Right cardiac atrium (tissue), 5 donors: Measurements from ENCODE around the gene HPN. TPM values are rescaled to one million over a fixed set of nuclear protein-coding genes. Genes with fewer than 3 reads are reported as not detected.

Experiments
- ATAC-seq, 2 donors: fragments of 200-7000 bp; cut with Tn5 transposase; one replicate each; pipeline versions ENCODE4 v1.8.0 to v1.9.1; 2020; ENCODE audit warnings: moderate library complexity in 2 of 2, mild to moderate bottlenecking in 1 of 2
- DNase-seq, 3 donors: peaks; one replicate each; pipeline ENCODE4 v3.0.0-alpha.2; 2020
- H3K27ac ChIP-seq: one replicate; pipeline ENCODE4 v1.5.1; 2013; ENCODE audit warnings: mild to moderate bottlenecking, low read length, control low read depth, moderate library complexity
- H3K27me3 ChIP-seq: one replicate; pipeline ENCODE4 v1.6.1; 2013; ENCODE audit not compliant: control insufficient read depth, insufficient read depth
- H3K4me1 ChIP-seq: one replicate; pipeline ENCODE4 v1.6.1; 2013; ENCODE audit warnings: low read length; ENCODE audit not compliant: control insufficient read depth, insufficient read depth
- H3K4me3 ChIP-seq: one replicate; pipeline ENCODE4 v1.5.1; 2013; ENCODE audit warnings: low read length, control low read depth
- H3K9me3 ChIP-seq: one replicate; pipeline ENCODE4 v1.6.1; 2013; ENCODE audit warnings: low read length; ENCODE audit not compliant: control insufficient read depth
- WGBS: extraction: QIAGEN DNeasy Blood & Tissue Kit; methylation state at CpG from one replicate; pipeline ENCODE4 v1.1.7; 2013; 5-methylcytosine and 5-hydroxymethylcytosine counted together
- intact Hi-C, 4 donors: fragments of 100-400 bp; cut with DNase I; formaldehyde crosslinking; loops; one replicate each; pipeline versions ENCODE4 v1.11.0 to v1.14.0; 2022 to 2023
- polyA plus RNA-seq: library from polyadenylated mRNA; stranded (reverse); fragments of 200-250 nt; gene quantifications from one replicate; pipeline ENCODE4 v1.2.3, GENCODE V29; 2013
- total RNA-seq, 4 donors: library from RNA; stranded (reverse); fragmentation: NEBNext Ultra II Directional; extraction: Animal tissue kit (Norgen Biotek cat#: 25700); gene quantifications; one replicate each; pipeline ENCODE4 v1.2.1, GENCODE V29; 2021
- donor health status: healthy with polysubstance abuse.
- donor health status: DM: no; HTN: yes; CAD: no.
- donor health status: DM: no; HTN: no; CAD: no.
- donor health status: DM: no; HTN: yes; CAD: no; lungs with severe emphysema.
- donor health status: DM: yes; HTN: yes; CAD: no.

HPN gene
- total and polyA plus RNA-seq, 5 donors, result 1.5 to 7.0 (median 4.5) TPM

DNA sequence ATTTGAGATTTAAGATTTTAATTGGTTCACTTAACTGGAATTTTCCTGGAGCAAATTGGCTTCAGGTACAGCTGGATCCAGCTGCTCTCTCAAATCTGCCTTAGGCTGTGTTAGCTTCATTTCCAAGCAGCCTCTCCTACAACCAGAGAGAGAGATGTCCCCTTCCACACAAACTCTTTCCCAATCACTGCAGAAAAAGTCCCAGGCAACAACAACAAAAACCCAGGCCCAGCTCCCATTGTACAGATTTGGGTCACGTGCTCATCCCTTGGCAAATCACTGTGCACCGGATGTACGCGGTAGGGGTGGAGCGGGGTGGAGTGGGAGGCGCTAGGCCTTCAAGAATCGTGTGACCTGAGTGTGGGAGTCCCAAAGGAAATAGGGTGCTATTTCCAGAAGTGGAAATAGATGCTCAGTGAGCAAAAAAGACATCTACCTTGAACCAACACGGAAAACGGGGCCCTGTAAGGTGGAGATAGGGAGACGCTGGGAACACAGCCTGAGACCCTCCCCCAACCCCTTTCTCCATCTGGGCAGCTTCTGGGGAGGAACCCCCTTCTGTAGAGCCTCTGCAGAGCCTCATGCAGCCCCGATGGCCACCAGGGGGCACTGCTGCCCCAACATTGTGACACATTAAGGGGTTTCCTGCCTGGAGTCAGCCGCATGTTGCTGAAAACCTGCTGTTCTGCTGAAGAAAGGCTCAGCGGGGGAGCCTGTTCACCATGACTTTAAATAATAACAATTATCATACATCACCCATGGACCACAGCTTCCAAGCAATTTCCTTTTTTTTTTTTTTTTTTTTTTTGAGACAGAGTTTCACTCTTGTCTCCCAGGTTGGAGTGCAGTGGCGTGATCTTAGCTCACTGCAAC, 25.4 kb downstream of the HPN start:
- ATAC-seq (peak; percentile 84 to 90), DNase-seq (peak; percentile 89 to 97 (median 95))
- Histone ChIP-seq H3K4me3 (no peak overlapping the region), H3K9me3 (no peaks in the 10 kb centered on the region), H3K4me1 (no peaks in the 10 kb centered on the region), H3K27ac (no peak overlapping the region), H3K27me3 (no peaks in the 10 kb centered on the region)
- WGBS, result 22% methylated on average over 14 of the region's 14 CpGs
- intact Hi-C loops, result loop anchor here in 2 of 4 donors (10.0 kb wide), 1 partner anchor 68 kb away; the partner anchor contains the start of genes FXYD1 (in 2 of the 2) and LGI4 (in 2 of the 2)

DNA sequence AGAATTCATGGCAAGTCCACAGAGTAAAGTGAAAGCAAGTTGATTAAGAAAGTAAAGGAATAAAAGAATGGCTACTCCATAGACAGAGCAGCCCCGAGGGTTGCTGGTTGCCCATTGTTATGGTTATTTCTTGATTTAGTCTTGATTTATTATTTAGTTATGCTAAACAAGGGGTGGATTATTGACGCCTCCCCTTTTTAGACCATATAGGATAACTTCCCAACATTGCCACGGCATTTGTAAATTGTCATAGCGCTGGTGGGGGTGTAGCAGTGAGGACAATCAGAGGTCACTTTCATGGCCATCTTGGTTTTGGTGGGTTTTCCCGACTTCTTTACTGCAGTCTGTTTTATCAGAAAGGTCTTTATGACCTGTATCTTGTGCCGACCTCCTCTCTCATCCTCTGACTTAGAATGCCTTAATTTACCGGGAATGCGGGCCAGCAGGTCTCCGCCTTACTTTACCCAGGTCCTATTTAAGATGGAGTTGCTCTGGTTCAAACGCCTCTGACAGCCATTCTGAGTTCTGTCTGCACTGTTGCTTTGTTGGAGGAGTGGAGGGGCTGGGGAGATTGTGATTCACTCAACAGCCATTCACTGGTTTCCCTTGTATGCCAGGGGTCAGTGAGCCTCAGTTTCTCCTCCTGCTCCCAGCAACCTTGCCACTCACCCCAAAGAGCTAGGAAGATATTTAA, 27.6 kb downstream of the HPN start:
- Histone ChIP-seq H3K4me1 (no peaks in the 10 kb centered on the region), H3K9me3 (no peaks in the 10 kb centered on the region), H3K27me3 (no peaks in the 10 kb centered on the region), H3K27ac (no peak overlapping the region), H3K4me3 (no peak overlapping the region)
- intact Hi-C loops, result loop anchor here in 2 of 4 donors (10.0 kb wide), 1 partner anchor 66 kb away; the partner anchor contains the start of genes FXYD1 (in 2 of the 2) and LGI4 (in 2 of the 2)
- 78% methylated on average over 10 of the region's 10 CpGs for WGBS
- DNase-seq, result no peak
- no peak for ATAC-seq

DNA sequence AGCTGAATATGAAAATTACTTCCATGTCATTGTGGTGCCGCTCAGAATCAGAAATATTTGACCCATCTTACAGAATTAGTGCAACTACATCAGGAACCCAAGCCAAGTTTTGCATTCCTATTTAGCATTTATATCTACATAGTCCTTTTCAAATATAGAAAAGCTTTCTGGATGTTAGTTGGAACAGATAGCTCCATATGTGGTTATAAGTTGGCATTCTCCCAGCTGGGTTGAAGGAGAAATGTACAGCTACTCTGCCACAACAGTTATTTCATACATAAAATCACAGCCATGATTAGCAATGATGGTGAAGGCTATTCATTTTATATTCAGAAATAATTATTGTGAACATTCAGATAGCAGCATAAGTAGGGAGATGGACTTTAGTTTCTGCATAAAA, 28.2 kb downstream of the HPN start:
- Histone ChIP-seq H3K4me1 (no peaks in the 10 kb centered on the region), H3K9me3 (no peaks in the 10 kb centered on the region), H3K27ac (no peak overlapping the region), H3K27me3 (no peaks in the 10 kb centered on the region), H3K4me3 (no peak overlapping the region)
- DNase-seq (no peak), ATAC-seq (no peak)
- 45% methylated on average over 1 of the region's 1 CpG for WGBS
- intact Hi-C loops, result loop anchor here in 2 of 4 donors (10.0 kb wide), 1 partner anchor 65 kb away; the partner anchor contains the start of genes FXYD1 (in 2 of the 2) and LGI4 (in 2 of the 2)

GRCh38 chr19:35070471-35070870, 28.9 kb downstream of the HPN start:
- whole genome bisulfite sequencing, result 90% methylated on average over 3 of the region's 3 CpGs
- Histone ChIP-seq H3K4me3 (no peak overlapping the region), H3K4me1 (no peaks in the 10 kb centered on the region), H3K9me3 (no peaks in the 10 kb centered on the region), H3K27ac (no peak overlapping the region), H3K27me3 (no peaks in the 10 kb centered on the region)
- ATAC-seq (no peak), DNase-seq (no peak)
- intact Hi-C loops, result no loop called here

- H3K27ac ChIP-seq, result no peak overlapping the region
- DNase-seq (no peak), ATAC-seq (no peak)
- H3K4me3 ChIP-seq, result no peak overlapping the region
- 72% methylated on average over 10 of the region's 10 CpGs for WGBS
- no peaks in the 10 kb centered on the region for H3K4me1 ChIP-seq
- H3K27me3 ChIP-seq, result no peaks in the 10 kb centered on the region
- intact Hi-C loops, result no loop called here
- H3K9me3 ChIP-seq, result no peaks in the 10 kb centered on the region
These were observed 32.0 kb downstream of the HPN start for GRCh38 chr19:35073516-35073915.

- H3K27ac ChIP-seq, result no peak overlapping the region
- no peaks in the 10 kb centered on the region for H3K27me3 ChIP-seq
- no peaks in the 10 kb centered on the region for H3K4me1 ChIP-seq
- intact Hi-C loops, result no loop called here
- H3K9me3 ChIP-seq, result no peaks in the 10 kb centered on the region
- H3K4me3 ChIP-seq, result no peak overlapping the region
- ATAC-seq (peak in 1 of 2 donors; percentile 9), DNase-seq (no peak)
- WGBS, result 78% methylated on average over 8 of the region's 8 CpGs
These were observed 32.4 kb downstream of the HPN start for GRCh38 chr19:35073941-35074340.

DNA sequence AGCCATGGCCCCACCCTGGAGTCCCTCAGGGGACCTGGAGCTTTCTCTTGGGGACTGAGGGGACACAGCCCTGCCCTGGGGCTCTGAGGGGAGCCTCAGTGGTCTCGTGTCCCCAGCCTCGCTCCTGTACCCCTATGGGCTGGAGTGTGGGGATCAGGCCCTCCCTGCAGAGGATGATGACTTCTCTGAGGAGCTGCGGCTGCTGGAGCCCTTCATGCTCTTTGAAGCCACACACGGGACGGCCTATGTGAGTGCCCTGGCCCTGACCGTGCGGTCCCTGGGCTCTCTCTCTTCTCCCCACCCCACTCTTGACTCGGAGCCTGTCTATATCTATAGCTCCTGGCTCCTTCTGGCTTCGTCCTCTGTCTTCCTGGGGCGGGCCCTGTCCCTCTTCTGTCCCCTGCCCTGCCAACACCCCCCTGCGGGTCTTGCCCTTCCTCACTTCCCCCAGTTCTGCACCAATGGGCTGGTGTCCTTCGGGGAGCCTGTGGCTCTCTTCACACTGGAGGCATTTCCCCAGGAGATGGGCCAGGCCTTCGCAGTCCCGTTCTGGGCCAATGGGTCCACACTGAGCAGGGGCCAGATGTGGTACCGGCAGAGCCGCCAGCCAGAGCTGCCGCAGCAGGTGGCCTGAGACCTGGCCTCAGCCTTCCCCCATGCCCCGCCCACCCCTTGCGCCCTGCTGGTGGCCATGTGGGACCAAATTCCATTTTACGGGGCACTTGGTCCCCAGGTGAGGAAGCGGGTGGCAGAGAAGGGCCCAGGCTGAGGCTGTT, 33.1 kb downstream of the HPN start:
- no peaks in the 10 kb centered on the region for H3K9me3 ChIP-seq
- H3K4me1 ChIP-seq, result no peaks in the 10 kb centered on the region
- intact Hi-C loops, result no loop called here
- no peak overlapping the region for H3K27ac ChIP-seq
- H3K4me3 ChIP-seq, result no peak overlapping the region
- DNase-seq, result no peak
- H3K27me3 ChIP-seq, result no peaks in the 10 kb centered on the region
- ATAC-seq, result no peak
- WGBS, result 80% methylated on average over 21 of the region's 21 CpGs

DNA sequence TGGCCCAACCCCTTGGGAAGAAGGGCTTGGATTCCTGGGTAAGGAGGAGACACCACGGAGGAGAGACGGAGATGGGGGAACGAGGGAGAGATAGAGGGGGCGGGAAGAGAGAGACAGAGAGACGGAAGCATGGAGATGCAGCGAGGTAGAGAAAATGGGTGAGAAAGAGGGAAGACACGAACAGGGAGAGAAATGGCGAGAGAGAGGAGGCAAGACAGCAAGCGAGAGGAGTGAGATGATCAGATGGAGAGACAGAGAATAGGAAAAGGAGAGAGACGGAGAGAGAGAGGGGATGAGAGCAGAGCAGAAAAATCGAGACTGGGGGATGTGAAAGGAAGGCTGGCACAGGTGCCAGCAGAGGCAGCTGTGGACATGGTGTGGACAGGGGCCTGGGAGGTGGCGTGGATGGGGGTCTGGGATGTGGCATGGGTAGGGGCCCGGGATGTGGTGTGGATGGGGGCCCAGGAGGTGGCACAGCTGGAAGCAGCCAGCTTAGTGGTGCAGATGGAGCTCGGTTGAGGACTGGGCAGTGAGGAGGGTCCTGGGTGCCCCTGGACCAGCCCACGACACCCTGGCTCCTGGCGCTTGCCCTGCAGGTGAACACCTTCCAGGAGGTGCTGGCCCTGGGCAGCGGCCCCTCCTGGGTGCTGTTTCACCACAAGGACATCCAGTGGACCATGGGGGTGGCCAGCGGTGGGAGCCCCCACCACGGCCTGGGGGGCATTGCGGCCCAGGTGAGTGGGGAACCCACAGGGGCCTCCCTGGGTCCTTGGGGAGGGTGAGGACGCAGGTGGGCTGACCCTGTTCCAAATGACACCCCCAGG, 33.9 kb downstream of the HPN start:
- intact Hi-C loops, result no loop called here
- Histone ChIP-seq H3K4me3 (no peak overlapping the region), H3K4me1 (no peaks in the 10 kb centered on the region), H3K9me3 (no peaks in the 10 kb centered on the region), H3K27ac (no peak overlapping the region), H3K27me3 (no peaks in the 10 kb centered on the region)
- DNase-seq (no peak), ATAC-seq (no peak)
- 85% methylated on average over 21 of the region's 21 CpGs for WGBS

GRCh38 chr19:35076026-35076370, 34.5 kb downstream of the HPN start:
- Histone ChIP-seq H3K27me3 (no peaks in the 10 kb centered on the region), H3K4me3 (no peak overlapping the region), H3K27ac (no peak overlapping the region), H3K9me3 (no peaks in the 10 kb centered on the region), H3K4me1 (no peaks in the 10 kb centered on the region)
- DNase-seq, result no peak
- intact Hi-C loops, result no loop called here
- no peak for ATAC-seq
- WGBS, result 76% methylated on average over 6 of the region's 6 CpGs

DNA sequence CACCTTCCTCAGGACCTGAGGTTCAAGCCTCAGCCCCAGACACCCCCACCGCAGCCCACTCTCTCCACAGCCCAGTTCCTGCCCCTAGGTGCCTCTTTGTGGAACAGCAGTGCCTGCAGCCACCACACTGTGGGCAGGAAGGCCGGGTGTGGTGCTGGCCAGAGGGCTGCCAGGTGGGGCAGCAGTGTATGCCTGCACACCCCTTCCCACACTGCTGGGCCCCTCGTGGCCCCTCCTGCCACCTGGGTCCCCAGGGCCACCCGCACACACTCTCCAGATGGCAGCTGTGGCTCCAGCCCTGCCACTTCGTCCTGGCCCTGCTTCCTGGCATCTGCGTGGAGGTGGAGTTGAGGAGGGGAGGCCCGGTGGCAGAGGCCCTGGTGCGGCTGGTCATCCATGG, 35.1 kb downstream of the HPN start:
- 75% methylated on average over 8 of the region's 8 CpGs for WGBS
- H3K27ac ChIP-seq, result no peak overlapping the region
- ATAC-seq (no peak), DNase-seq (no peak)
- intact Hi-C loops, result no loop called here
- no peak overlapping the region for H3K4me3 ChIP-seq
- no peaks in the 10 kb centered on the region for H3K27me3 ChIP-seq
- H3K9me3 ChIP-seq, result no peaks in the 10 kb centered on the region
- H3K4me1 ChIP-seq, result no peaks in the 10 kb centered on the region
